SJSA1 (cell line): ENCODE data around the gene PDE6C. TPM values are rescaled to one million over a fixed set of nuclear protein-coding genes. Genes with fewer than 3 reads are reported as not detected.

ENCODE experiments used
- DNase-seq, 2 experiments: peaks; one replicate each; pipeline ENCODE4 v3.0.0-alpha.2; 2015 to 2020; ENCODE audit warnings: low spot score in 2 of 2, low read depth in 1 of 2
- H3K27ac ChIP-seq: fragments of 250-450 bp; sonication (Bioruptor Pico); 2 replicates; pipeline ENCODE4 v1.5.1; 2020; ENCODE audit warnings: mild to moderate bottlenecking, moderate library complexity
- H3K27me3 ChIP-seq: fragments of 250-450 bp; sonication (Bioruptor Pico); replicated peaks from 2 replicates; pipeline ENCODE4 v1.5.1; 2020; ENCODE audit warnings: mild to moderate bottlenecking, moderate library complexity
- H3K36me3 ChIP-seq: fragments of 250-450 bp; sonication (Bioruptor Pico); 2 replicates; pipeline ENCODE4 v1.5.1; 2020; ENCODE audit warnings: mild to moderate bottlenecking
- H3K4me1 ChIP-seq: fragments of 250-450 bp; sonication (Bioruptor Pico); replicated peaks from 2 replicates; pipeline ENCODE4 v1.6.1; 2021; ENCODE audit warnings: mild to moderate bottlenecking
- H3K4me3 ChIP-seq: fragments of 250-450 bp; sonication (Bioruptor Pico); 2 replicates; pipeline ENCODE4 v1.5.1; 2020; ENCODE audit warnings: mild to moderate bottlenecking
- H3K9me3 ChIP-seq: fragments of 250-450 bp; sonication (Bioruptor Pico); replicated peaks from 2 replicates; pipeline ENCODE4 v1.5.1; 2020; ENCODE audit warnings: mild to moderate bottlenecking
- total RNA-seq: library from RNA; depleted of rRNA; stranded (reverse); fragments of >200 nt; shearing (Covaris generic); gene quantifications from 2 replicates; pipeline ENCODE4 v1.2.3, GENCODE V29; 2014; rRNA removed

Gene PDE6C
- total RNA-seq, 1 experiment from 2014 or later: not detected

DNA sequence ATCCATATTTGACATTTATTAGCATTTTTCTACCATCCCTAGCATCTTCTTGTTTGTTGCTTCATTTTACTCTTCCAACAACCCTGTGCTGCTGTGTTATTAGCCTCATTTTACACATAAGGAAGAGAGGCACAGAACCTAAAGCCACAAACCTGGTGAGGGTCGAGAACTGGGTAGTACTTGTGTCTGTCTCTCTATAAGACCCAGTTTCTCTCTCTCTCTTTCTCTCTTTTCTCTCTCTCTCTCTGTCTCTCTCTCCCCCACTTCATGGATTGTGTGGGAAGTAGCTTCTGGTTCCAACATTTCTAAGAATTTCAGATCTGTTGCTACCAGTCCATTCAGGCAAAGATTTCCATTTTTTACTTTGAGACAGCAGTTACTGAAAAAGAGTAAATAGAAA lies 91.5 kb downstream of the PDE6C start:
- H3K9me3 ChIP-seq: no peaks in the 10 kb centered on the region
- peaks cover 7% of the 10 kb centered on the region for H3K36me3 ChIP-seq
- H3K27me3 ChIP-seq: no peaks in the 10 kb centered on the region
- H3K4me1 ChIP-seq: peaks cover 9% of the 10 kb centered on the region
- DNase-seq: no peak
- H3K4me3 ChIP-seq: no peak overlapping the region
- no peak overlapping the region for H3K27ac ChIP-seq

DNA sequence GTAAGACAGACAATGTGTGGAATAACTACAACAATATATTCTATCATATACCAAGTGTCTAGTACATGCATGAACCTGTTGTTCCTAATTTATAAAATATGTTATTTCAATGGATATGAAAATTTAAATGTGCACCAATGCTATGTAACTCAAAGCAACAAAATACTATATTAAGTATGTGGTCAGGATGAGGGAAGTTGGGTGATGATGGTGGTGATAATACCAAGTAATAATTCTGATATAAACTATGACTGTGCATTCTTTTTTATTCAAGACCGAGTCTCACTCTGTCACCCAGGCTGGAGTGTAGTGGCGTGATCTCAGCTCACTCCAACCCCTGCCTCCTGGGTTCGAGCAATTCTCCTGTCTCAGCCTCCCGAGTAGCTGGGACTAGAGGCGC lies 92.1 kb downstream of the PDE6C start:
- no peak overlapping the region for H3K27ac ChIP-seq
- no peak for DNase-seq
- no peaks in the 10 kb centered on the region for H3K9me3 ChIP-seq
- H3K4me1 ChIP-seq: peaks cover 9% of the 10 kb centered on the region
- peaks cover under 1% of the 10 kb centered on the region for H3K36me3 ChIP-seq
- no peaks in the 10 kb centered on the region for H3K27me3 ChIP-seq
- H3K4me3 ChIP-seq: no peak overlapping the region

GRCh38 chr10:93707623-93708022 lies 95.3 kb downstream of the PDE6C start:
- H3K4me3 ChIP-seq: no peak overlapping the region
- no peak overlapping the region for H3K27ac ChIP-seq
- DNase-seq: no peak
- no peaks in the 10 kb centered on the region for H3K27me3 ChIP-seq
- no peaks in the 10 kb centered on the region for H3K36me3 ChIP-seq
- H3K4me1 ChIP-seq: peaks cover 3% of the 10 kb centered on the region; the same call in 1 of the 2 replicates
- H3K9me3 ChIP-seq: no peaks in the 10 kb centered on the region

- no peak overlapping the region for H3K27ac ChIP-seq
- DNase-seq: no peak
- no peaks in the 10 kb centered on the region for H3K36me3 ChIP-seq
- no peaks in the 10 kb centered on the region for H3K9me3 ChIP-seq
- no peaks in the 10 kb centered on the region for H3K4me1 ChIP-seq
- H3K27me3 ChIP-seq: no peaks in the 10 kb centered on the region
- no peak overlapping the region for H3K4me3 ChIP-seq
These were observed 98.1 kb downstream of the PDE6C start for GRCh38 chr10:93710333-93710909.

DNA sequence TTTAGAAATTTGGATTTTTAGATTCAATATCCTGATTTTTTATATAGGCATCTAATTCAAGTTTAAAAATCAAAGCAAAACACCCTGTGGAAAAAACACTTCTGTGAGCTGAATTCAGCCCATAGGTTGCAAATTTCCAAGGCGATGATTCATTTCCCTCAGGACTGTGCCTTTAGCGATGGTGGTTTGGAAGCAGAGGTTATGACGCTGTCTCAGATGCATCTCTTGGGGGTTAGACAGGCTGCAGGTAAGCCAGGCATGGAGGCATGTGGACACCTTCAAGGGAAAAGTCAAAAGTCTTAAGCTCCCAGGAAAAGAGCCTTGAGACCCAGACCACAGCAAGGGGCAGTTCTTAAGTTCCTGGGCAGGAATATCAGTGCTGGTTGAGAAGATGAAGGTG lies 99.6 kb downstream of the PDE6C start:
- Histone ChIP-seq H3K9me3 (no peaks in the 10 kb centered on the region), H3K4me1 (no peaks in the 10 kb centered on the region), H3K4me3 (no peak overlapping the region), H3K27ac (no peak overlapping the region), H3K27me3 (no peaks in the 10 kb centered on the region), H3K36me3 (no peaks in the 10 kb centered on the region)
- DNase-seq: no peak

- no peak overlapping the region for H3K27ac ChIP-seq
These were observed 100.3 kb downstream of the PDE6C start for GRCh38 chr10:93712593-93712992.

GRCh38 chr10:93715345-93715744 lies 103.0 kb downstream of the PDE6C start:
- H3K4me3 ChIP-seq: no peak overlapping the region
- H3K9me3 ChIP-seq: no peaks in the 10 kb centered on the region
- H3K27me3 ChIP-seq: no peaks in the 10 kb centered on the region
- no peaks in the 10 kb centered on the region for H3K4me1 ChIP-seq
- no peaks in the 10 kb centered on the region for H3K36me3 ChIP-seq
- no peak for DNase-seq
- H3K27ac ChIP-seq: no peak overlapping the region

More at GRCh38 chr10:93712593-93712992, 100.3 kb downstream of the PDE6C start:
- H3K4me1 ChIP-seq: no peaks in the 10 kb centered on the region
- H3K4me3 ChIP-seq: no peak overlapping the region
- no peak for DNase-seq
- no peaks in the 10 kb centered on the region for H3K27me3 ChIP-seq
- no peaks in the 10 kb centered on the region for H3K36me3 ChIP-seq
- H3K9me3 ChIP-seq: no peaks in the 10 kb centered on the region

Other genes with a start within 250 kb of the PDE6C start
- gene MYOF, start 130.2 kb upstream of the PDE6C start, total RNA-seq: 198 and 300 TPM in 2 replicates
- gene CEP55, start 115.9 kb upstream of the PDE6C start, total RNA-seq: 149 and 198 TPM in 2 replicates
- gene FFAR4, start 45.9 kb upstream of the PDE6C start, total RNA-seq: not detected in 2 replicates
- 15.4 and 19.3 TPM in 2 replicates for gene RBP4, start 11.3 kb upstream of the PDE6C start, total RNA-seq
- 7.5 and 8.0 TPM in 2 replicates for gene FRA10AC1, start 90.1 kb downstream of the PDE6C start, total RNA-seq
- 0.21 TPM in 1 of 2 replicates, not detected in the other for gene LGI1, start 145.4 kb downstream of the PDE6C start, total RNA-seq